ENCODE measurements around the gene MGAT3. TPM values are rescaled to one million over a fixed set of nuclear protein-coding genes. Genes with fewer than 3 reads are reported as not detected.

Gene MGAT3
- polyA plus RNA-seq, 1 donor from 2014 or later = 29.1 TPM

DNA sequence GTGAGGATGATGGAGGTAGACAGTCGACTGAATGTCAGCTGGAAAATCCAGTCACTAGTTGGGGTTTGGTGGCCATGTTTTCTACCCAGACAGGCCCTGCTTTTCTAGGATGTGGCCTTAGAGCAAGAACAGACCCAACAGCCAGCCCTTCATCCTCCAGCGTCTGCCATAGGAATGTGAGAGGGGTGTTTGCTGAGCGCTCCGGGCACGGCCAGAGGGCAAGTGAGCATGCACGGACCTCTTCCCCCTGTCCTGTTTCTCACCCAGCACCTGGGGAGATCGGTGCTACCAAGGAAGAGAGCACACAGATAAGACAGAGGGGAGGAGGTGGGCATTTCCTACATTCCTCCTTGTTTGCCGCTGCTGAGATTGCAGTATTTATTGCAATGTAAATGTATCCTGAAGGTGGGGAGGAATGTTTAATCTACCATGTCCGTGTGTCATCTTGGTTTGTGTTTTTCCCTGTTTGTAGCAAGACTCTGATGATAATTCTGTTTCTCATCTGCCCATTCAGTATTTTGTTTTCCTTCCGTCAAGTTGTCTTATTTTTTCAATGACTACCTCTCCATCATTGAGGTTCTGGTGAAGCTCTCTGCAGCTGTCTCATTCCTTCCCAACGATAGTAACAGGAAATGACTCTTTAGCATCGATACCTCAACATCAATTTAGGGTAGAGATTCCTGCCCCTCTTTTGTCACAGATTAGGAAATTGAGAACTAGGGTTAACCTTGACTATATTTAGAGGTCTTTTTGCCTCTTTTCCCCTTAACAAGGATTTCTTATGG is 58.6 kb downstream of the MGAT3 start:
- H3K9me2 ChIP-seq (ENCODE audit: insufficient read depth, low read length) = no peaks in the 10 kb centered on the region
- no peak overlapping the region for H3K4me3 ChIP-seq (ENCODE audit: low read length)
- H3F3A ChIP-seq (ENCODE audit: insufficient read depth, low read length, poor library complexity, severe bottlenecking) = peaks cover 4% of the 10 kb centered on the region
- H3K9me3 ChIP-seq (ENCODE audit: low read length) = no peaks in the 10 kb centered on the region
- H3K9ac ChIP-seq (ENCODE audit: low read length) = no peak overlapping the region
- no peaks in the 10 kb centered on the region for H3K27me3 ChIP-seq (ENCODE audit: insufficient read depth, low read depth, low read length)
- no peaks in the 10 kb centered on the region for H4K20me1 ChIP-seq (ENCODE audit: insufficient read depth)
- H3K27ac ChIP-seq (ENCODE audit: low read length) = no peak overlapping the region
- no peak overlapping the region for H3K4me2 ChIP-seq (ENCODE audit: low read length)
- H3K36me3 ChIP-seq (ENCODE audit: insufficient read depth, low read length) = peaks cover 9% of the 10 kb centered on the region
- TF ChIP-seq POLR2AphosphoS5 (IDR thresholded peaks at IDR 0.05) (no peak), MXI1 (conservative IDR thresholded peaks at IDR 0.05; ENCODE audit: poor library complexity, severe bottlenecking) (no peak), EZH2 (IDR thresholded peaks at IDR 0.05; ENCODE audit: borderline replicate concordance, insufficient read depth, low read length, poor library complexity, severe bottlenecking) (no peak), RAD21 (conservative IDR thresholded peaks at IDR 0.05) (no peak), EP300 (conservative IDR thresholded peaks at IDR 0.05; ENCODE audit: poor library complexity, severe bottlenecking) (no peak), TAF1 (IDR thresholded peaks at IDR 0.05; ENCODE audit: low read depth) (no peak), SMC3 (conservative IDR thresholded peaks at IDR 0.05; ENCODE audit: poor library complexity) (no peak)
- TF ChIP-seq, protein P1, sequence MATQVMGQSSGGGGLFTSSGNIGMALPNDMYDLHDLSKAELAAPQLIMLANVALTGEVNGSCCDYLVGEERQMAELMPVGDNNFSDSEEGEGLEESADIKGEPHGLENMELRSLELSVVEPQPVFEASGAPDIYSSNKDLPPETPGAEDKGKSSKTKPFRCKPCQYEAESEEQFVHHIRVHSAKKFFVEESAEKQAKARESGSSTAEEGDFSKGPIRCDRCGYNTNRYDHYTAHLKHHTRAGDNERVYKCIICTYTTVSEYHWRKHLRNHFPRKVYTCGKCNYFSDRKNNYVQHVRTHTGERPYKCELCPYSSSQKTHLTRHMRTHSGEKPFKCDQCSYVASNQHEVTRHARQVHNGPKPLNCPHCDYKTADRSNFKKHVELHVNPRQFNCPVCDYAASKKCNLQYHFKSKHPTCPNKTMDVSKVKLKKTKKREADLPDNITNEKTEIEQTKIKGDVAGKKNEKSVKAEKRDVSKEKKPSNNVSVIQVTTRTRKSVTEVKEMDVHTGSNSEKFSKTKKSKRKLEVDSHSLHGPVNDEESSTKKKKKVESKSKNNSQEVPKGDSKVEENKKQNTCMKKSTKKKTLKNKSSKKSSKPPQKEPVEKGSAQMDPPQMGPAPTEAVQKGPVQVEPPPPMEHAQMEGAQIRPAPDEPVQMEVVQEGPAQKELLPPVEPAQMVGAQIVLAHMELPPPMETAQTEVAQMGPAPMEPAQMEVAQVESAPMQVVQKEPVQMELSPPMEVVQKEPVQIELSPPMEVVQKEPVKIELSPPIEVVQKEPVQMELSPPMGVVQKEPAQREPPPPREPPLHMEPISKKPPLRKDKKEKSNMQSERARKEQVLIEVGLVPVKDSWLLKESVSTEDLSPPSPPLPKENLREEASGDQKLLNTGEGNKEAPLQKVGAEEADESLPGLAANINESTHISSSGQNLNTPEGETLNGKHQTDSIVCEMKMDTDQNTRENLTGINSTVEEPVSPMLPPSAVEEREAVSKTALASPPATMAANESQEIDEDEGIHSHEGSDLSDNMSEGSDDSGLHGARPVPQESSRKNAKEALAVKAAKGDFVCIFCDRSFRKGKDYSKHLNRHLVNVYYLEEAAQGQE (IDR thresholded peaks at IDR 0.05; ENCODE audit: borderline replicate concordance) = no peak
- TF ChIP-seq, protein P2, sequence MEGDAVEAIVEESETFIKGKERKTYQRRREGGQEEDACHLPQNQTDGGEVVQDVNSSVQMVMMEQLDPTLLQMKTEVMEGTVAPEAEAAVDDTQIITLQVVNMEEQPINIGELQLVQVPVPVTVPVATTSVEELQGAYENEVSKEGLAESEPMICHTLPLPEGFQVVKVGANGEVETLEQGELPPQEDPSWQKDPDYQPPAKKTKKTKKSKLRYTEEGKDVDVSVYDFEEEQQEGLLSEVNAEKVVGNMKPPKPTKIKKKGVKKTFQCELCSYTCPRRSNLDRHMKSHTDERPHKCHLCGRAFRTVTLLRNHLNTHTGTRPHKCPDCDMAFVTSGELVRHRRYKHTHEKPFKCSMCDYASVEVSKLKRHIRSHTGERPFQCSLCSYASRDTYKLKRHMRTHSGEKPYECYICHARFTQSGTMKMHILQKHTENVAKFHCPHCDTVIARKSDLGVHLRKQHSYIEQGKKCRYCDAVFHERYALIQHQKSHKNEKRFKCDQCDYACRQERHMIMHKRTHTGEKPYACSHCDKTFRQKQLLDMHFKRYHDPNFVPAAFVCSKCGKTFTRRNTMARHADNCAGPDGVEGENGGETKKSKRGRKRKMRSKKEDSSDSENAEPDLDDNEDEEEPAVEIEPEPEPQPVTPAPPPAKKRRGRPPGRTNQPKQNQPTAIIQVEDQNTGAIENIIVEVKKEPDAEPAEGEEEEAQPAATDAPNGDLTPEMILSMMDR (IDR thresholded peaks at IDR 0.05; ENCODE audit: poor library complexity, severe bottlenecking) = no peak
- no peak overlapping the region for H2AFZ ChIP-seq (ENCODE audit: low read depth, low read length)
- H3K79me2 ChIP-seq (replicated peaks; ENCODE audit: insufficient read depth, low read length) = peaks cover 3% of the 10 kb centered on the region

- Histone ChIP-seq H2AFZ (ENCODE audit: low read depth, low read length) (no peak overlapping the region), H3K4me2 (ENCODE audit: low read length) (no peak overlapping the region), H3K36me3 (ENCODE audit: insufficient read depth, low read length) (peaks cover 13% of the 10 kb centered on the region), H3K27ac (ENCODE audit: low read length) (no peak overlapping the region), H3K9me2 (ENCODE audit: insufficient read depth, low read length) (no peaks in the 10 kb centered on the region), H4K20me1 (ENCODE audit: insufficient read depth) (peaks cover 6% of the 10 kb centered on the region), H3F3A (ENCODE audit: insufficient read depth, low read length, poor library complexity, severe bottlenecking) (peaks cover 4% of the 10 kb centered on the region), H3K27me3 (ENCODE audit: insufficient read depth, low read depth, low read length) (no peaks in the 10 kb centered on the region), H3K4me3 (ENCODE audit: low read length) (no peak overlapping the region), H3K9me3 (ENCODE audit: low read length) (no peaks in the 10 kb centered on the region), H3K9ac (ENCODE audit: low read length) (no peak overlapping the region), H3K79me2 (replicated peaks; ENCODE audit: insufficient read depth, low read length) (peaks cover 20% of the 10 kb centered on the region)
- TF ChIP-seq EZH2 (IDR thresholded peaks at IDR 0.05; ENCODE audit: borderline replicate concordance, insufficient read depth, low read length, poor library complexity, severe bottlenecking) = no peak
- no peak for TF ChIP-seq RAD21 (conservative IDR thresholded peaks at IDR 0.05)
- TF ChIP-seq MXI1 (conservative IDR thresholded peaks at IDR 0.05; ENCODE audit: poor library complexity, severe bottlenecking) = no peak
- TF ChIP-seq POLR2AphosphoS5 (IDR thresholded peaks at IDR 0.05) = no peak
- TF ChIP-seq EP300 (conservative IDR thresholded peaks at IDR 0.05; ENCODE audit: poor library complexity, severe bottlenecking) = no peak
- TF ChIP-seq, protein P1 (IDR thresholded peaks at IDR 0.05; ENCODE audit: borderline replicate concordance) = no peak
- TF ChIP-seq, protein P2 (IDR thresholded peaks at IDR 0.05; ENCODE audit: poor library complexity, severe bottlenecking) = no peak
- no peak for TF ChIP-seq SMC3 (conservative IDR thresholded peaks at IDR 0.05; ENCODE audit: poor library complexity)
- TF ChIP-seq TAF1 (IDR thresholded peaks at IDR 0.05; ENCODE audit: low read depth) = no peak
Observed at GRCh38 chr22:39517470-39517869, 60.7 kb downstream of the MGAT3 start.

All from neural cell (in vitro differentiated cells).